Activated CD4-positive, alpha-beta T cell treated with anti-CD3 and anti-CD28 coated beads, Interleukin-2, amount 50 U/mL, for 48 hours (primary cell): ENCODE results near the gene HPX.

Source experiments
- DNase-seq, 2 experiments: peaks; one replicate each; pipeline ENCODE4 v3.0.0-alpha.2; 2020

The HPX gene

DNA sequence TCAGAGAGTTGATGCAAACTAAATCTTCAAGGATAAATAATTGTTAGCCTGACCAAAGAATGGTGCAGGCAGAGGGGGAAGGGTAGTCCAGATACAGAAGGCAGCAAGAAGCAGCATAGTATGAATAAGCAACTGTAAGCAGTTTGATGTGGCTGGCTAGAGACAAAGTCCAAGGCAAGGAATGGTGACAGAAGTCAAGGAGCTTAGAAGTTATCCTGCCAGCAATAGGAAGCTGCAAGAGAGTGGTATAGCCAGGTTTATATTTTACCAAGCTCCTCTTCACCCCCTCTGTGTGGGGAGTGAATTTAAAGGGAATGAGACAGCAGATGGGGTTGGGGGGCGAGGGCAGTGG lies 18.3 kb upstream of the HPX start:
- DNase-seq, result no peak

DNA sequence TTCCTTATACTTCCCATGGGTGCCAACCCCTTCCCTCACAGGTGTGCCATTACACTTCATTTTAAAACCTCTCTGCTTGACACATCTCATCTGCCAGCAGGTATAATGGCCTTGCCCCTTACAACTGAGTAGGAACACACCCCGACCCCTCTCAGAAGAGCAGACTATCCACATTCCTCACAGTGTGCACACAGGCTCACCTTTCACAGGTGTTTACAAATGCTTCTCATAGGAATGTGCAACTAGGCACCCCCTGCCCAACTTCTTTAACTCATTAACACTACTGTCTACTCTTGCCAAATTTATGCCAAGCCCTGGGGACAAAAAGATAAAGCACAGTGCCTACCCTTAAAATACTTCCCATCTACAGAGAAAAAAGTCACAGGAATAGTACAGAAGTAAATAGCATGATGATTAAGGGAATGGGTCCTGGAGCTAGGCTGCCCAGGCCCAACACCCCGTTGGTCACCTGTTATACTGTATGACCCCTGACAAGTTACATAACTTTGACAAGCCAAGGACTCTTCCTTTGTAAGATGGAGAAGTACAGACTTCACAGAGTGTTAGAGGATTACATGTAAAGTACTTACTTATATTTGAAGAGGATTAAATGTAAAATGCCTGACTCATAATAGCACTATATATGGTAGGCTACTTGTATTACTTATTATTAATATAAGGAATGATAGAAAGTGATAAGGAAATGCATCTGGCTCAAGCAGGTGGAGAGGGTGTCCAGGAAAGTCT lies 17.7 kb upstream of the HPX start:
- no peak for DNase-seq

DNA sequence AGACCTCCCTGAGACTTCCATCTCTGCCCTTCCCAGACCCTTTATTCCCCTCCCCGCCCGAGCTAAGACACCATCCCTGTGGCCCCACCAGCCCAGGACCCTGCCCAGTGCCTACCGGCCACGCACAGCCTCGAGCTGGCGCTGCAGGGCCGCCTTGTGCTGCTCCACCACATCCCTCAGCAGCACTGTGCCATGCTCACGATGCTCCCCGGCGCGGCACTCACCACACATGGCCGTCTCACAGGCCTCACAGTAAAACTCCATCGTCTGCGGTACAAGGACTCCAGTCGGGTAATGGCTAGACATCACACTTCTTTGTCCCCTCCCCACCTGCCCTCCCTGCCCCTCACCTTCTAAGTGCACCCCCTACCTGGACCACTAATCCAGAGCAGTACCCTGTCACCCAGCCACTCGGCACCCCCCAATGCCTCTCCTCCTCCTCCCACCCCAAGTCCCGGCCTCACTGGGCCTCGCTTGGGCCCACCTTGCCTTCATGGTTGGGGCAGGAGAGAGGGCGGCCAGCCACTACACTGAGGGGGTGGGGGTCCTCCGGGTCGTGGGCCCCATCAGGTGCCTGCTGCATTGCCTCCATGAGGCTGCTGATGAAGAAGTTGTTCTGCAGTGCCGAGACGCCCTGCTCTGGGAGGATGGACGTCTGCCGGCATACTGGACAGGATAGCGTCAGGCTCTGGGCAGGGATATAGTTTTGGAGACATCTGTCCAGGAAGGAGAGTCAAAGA lies 17.0 kb upstream of the HPX start:
- no peak for DNase-seq

DNA sequence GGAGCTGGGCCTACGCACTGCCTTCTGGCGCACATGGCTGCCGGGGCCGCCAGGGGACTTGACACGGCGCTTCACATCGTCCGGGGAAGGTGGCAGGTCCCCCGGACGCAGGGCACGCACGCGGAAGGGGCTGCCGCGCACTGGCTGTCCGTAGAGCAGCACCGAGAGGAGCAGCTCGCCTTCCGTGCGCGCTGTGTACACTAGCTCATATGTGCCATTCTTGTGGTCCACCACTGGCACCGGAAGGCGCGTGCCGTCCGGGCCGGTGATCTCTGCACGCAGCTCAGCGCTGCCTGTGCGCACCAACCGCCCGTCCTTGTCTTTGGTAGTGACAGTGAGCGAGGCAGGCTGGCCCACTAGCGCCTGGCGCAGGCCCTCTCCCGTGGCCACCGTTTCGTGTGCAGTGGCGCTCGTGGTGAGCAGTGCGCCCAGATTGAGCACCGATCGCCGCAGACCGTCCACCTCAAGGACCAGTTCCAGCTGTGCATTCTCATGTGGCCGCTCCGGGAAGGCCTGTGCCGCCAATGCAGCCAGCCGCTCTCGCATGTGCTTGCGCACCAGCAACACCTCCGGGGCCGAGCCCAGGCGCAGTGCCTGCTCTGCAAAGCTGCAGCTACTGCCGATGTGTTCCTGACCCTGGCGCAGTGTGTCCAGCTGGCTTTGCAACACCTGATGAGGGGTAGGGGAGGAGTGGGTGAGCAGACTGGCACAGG lies 15.7 kb upstream of the HPX start:
- DNase-seq, result no peak

DNA sequence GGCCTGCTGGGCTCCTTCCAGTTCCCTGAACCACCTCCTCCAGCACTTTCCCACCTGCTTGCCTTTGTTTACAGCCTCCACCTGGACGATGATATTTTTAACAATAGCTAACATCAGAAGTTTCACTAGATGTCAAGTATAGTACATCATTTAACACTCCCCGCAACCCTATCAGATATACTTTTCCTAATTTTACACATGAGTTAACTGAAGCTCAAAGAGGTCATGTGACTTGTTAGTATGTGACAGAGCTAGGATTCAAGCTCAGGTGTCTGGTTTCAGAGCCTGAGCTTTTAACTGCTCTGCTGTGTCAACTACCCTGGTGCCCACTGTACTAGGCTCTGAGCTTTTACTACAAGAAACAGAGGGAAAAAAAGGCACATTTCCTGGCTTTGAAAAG lies 14.3 kb upstream of the HPX start:
- no peak for DNase-seq

DNA sequence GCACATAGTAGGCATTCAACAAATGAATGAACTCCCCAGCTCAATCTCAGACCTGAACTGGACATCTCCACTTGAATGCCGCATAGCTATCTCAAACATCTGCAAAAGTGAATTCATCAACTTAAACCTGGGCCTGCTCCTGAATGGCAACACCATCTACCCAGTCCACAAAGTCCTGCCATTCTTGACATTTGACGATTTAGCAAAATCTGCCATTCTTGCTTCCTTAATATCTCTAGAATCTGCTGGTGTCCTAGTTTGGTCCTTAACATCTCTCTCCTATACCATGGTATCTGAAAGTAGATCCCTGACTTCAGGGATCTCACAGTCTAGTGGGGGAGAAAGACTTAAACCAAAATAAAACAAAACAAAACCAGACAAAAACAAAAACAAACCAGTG lies 12.4 kb upstream of the HPX start:
- DNase-seq, result no peak

DNA sequence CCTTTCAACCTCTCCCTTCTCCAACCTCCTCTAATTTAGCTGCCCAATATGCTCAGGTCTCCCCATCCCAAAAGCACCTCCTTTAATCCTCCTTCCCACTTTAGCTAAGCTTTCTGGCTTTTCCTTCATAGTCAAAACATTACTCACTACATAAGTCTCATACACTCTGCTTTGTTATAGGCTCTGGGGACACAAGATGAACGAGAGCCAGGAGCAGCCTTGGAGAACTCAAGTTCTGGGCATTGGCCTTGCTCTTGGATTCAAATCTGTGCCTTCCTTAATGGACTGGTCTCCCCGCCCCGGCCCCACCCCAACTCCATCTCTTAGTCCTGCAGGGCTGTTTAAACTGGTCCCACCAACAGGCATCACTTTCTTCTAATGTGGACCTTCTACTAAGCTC lies 11.4 kb upstream of the HPX start:
- DNase-seq, result no peak

DNA sequence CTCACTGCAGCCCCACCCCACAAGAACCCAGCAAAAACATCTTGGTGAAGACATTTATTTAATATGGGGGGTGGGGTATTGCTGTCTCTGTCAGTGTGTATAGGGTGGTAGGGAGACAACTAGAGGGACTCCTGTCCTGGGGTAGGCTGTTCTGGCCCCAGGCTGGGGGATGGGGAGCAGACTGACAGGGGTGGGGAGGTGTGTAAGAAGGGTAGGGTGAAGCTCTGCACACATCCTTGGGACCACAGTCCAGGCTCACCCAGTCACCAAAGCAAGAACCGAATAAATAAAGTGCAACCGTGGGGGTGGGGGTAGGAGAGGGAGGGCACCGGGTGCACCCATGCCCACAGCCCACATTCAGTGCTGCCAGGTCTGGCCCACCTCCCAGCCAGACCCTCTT lies 7.8 kb upstream of the HPX start:
- no peak for DNase-seq

DNA sequence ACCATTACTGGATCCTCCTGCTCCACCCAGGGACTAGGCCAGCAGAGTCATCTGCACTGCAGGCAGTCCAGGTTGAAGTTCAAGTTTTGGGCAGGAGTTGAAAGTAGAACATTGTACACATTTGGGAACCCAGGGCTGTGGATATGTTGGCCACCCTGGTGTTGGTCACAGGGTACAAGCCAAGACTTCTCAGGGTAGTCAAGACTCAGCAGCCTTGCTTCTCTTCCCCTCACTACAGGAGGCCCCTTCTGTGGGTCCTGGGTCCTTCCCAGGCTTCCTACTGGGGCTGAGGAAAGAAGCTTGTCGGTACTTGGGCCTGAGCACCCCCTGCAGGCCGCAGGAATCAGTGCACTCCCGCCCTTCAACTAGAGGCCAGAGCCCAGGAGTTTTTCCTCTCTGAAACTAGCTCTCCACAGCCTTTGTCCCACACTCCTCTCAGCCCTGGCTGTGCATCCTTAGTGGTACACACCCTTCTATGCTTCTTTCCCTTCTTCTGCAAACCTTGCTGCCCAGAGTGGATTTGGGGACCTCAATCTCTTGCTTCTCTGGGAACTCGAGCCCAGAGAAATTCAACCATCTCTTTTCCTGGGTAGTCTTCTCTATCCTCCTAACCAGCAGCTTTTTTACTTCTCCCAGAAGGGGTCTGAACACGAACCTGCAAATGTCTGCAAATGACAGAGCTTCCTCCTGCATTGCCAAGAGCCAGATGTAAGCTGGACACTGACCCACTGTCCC lies 2.6 kb upstream of the HPX start:
- peak; percentile 51 to 68 for DNase-seq

DNA sequence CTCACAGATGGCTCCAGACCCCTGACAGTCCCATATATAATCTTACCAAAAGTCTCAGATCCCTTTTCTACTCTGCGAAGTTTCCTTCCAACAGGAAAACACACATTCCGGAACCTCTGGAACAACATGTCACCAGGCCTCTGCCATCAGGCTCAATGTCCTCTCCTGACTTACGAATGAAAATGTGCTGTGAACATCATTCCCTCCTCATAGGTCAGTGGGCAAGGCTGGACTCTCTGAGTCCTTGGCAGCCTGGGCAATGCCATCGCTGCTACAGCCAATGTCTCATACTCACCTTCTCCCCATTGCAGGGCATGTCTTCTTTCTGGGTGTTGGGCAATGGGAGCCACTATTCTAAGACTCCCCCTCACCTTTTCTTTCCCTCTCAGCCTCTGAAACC lies 1.7 kb upstream of the HPX start:
- DNase-seq, result no peak

DNA sequence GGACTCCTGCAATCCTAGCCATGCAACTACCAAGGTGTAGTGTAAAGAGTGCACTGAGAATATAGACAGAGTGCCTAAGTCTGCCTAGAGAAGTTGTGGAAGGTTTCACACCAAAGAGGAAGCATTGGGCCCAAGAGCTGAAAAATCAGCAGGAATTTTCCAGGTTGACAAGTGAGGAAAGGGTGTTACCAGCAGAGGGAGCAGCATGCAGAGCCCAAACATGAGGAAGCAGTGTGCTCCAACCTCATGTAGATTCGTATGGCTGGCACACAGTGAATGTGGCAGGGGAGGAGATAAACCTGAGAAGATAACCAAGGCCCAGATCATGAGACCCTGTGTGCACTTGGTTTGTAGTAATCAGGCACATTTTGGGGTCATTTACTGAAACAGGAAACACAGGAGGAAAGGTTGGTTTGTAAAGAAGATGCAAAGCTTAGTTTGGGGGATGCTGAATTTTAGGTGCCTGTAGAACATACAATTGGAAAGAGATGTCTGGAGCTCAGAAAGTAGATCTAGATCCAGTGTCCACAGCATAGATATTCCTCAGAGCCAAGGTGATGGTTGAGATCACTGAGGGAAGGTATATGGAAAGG lies 1.7 kb downstream of the HPX start:
- peak; percentile 43 to 52 for DNase-seq

DNA sequence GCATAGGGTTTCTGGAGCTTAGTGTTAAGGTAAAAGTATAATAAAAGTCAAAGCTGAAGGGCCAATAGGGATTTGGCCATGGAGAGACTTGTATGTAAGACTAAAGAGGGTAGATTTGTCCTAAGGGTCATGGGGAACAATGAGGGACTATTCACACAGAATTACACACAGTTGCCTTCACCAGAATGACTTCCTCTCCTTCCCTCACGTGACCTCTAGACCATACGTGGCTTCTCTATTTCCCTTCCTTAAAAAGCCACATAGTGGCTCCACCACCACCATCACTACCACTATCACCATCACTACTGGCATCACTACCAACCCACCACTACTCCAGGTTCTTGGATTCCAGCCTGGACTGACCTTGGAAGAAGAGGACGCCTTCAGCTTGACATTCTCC lies 2.8 kb downstream of the HPX start:
- no peak for DNase-seq

DNA sequence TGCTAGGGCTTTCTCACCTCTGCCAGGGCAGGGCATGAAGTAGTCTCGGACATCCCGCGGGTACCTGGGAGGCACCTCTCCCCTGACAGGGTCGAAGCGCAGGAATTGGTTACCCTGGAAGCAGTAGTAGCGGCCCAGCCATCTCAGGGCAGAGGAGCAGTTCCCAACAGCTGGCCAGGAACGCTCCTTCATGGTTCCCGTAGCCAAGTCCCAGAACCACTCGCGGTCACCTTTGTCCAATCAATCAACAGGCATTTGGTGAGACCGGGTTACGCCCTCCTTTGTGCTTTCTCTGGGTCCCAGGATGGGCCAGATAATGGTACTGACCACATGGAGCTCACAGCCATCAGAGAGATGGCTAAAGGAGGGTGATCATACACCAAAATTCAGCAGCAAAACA lies 3.4 kb downstream of the HPX start:
- no peak for DNase-seq

DNA sequence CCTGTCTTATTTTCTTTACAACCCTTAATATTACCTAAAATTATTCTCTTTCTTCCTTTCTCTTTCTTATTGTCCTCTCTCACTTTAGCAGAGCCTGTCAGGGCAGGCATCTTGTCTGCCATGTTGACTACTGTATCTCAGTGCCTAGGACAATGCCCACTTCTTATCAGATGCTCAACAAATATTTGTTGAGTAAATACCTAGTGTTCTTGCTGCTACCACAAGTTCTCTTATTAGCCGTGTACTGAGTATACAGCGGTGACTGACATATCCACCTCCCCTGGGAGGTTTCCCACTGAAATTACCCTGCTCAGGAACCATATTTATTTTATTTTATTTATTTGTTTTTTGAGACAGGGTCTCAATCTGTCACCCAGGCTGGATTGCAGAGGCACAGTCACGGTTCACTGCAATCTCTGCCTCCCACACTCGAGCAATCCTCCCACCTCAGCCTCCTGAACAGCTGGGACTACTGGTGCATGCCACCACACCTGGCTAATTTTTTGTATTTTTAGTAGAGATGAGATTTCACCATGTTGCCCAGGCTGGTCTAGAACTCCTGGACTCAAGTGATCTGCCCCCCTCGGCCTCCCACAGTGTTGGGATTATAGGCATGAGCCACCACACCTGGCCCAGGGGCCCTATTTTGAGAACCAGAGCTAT lies 6.7 kb downstream of the HPX start:
- no peak for DNase-seq

DNA sequence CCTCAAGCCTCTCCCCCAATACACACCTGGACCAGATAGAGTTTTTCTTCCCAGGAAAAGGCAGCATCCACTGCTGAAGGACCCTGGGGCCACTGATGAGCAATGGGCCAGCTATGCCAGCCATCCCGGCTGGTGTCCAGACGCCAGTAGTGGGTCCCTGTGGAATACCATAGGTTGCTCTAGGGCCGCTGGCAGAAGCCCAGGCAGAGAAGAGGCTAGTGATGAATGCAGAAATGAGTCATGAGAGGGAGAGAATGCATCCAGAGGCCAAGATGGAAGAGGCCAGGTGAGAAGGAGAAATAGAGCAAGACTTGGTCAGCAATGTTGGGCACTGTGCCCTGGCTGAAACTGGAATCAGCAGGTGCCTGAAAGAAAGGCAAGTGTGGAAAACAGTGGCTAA lies 8.9 kb downstream of the HPX start:
- no peak for DNase-seq

DNA sequence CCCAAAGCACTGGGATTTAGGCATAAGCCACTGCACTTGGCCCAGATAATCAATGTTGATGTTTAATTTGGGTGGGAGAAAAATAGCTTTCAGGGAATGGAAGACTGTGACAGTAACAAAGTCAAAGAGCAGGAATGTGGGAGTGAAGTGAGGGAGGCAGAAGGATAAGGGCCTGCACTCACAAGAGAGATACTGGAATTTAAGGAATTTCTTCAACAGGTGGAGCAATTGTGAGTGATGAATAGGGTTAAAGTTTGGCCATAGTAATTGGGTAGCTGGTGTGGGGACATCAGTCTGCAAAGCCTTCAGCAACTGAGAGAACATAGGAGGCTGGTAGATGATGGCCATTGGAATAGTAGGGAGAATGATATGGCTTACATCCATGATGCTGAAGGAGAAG lies 13.3 kb downstream of the HPX start:
- no peak for DNase-seq

DNA sequence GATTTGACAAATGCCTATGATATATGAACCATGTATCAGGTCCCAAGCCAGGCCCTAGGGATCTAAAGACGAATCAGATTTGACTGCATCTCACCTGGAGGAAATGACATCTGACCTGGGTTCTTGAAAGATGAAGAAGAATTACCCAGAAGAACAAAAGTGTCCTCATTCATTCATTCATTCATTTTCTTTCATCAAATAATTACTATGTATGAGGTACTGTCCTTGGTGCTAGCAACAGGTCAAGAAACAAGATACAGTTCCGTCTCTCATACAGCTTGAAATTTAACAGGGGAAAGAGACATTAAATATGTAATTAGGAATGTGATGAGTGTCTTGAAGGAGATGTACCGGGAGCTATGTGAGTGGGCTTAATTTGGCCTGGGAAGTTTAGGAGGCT lies 20.1 kb downstream of the HPX start:
- DNase-seq, result no peak

DNA sequence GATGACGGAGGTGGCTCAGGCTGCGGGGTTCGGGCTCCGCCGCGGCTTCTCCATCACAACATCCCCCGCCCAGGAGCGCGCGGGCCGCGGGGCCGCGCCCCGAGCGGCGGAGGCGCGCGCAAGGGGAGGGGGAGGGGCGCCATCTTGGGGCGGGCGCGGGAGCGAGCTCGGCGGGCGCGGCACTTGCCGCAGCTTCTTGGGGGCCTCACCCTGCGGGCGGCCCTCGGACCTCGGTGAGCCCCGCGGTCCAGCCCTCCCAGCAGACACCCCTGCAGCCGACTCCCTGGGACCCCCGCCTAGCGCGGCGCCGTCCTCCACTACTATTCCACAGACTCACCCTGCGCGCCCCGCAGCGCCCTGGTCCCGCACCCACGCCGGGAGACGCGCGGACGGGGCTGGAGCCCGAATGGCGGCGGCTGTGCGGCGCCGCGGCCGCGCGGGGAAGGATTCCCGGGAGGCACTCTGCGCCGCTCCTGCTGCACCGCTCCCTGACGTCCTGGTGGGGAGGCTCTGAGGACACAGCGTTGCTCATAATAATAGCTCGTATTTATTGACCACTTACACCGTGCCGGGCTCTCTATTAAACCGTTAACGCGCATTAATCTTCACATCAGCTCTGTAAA lies 21.7 kb downstream of the HPX start, which contains the start of gene APBB1:
APBB1 (minus strand) TSS at position 86 of the 623 bp plus-strand sequence. CDS start 7,747 bp downstream, outside the sequence.
- peak; percentile 71 to 75 for DNase-seq

DNA sequence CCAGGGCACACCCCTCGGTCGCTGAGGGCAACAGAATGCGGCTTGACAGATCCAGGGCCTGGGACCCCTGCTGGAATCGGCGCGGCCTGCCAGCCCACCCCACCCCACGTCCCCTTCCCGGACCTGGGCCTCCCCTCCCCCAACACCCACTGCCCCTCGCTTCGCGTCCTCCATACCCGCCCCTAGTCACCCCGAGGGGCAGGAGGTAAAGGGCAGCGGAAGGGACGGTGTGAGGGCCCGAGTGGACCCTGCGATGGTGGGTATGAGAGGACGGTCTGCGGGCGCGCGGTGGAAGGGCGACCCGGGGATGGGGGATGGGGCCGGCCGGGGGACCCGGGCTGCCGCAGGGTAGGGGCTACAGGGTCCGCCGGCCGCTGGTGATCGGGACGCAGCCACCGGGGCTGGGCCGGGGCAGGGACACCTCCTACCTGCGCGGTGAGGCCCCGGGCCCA lies 22.2 kb downstream of the HPX start:
- peak; percentile 23 to 29 for DNase-seq

DNA sequence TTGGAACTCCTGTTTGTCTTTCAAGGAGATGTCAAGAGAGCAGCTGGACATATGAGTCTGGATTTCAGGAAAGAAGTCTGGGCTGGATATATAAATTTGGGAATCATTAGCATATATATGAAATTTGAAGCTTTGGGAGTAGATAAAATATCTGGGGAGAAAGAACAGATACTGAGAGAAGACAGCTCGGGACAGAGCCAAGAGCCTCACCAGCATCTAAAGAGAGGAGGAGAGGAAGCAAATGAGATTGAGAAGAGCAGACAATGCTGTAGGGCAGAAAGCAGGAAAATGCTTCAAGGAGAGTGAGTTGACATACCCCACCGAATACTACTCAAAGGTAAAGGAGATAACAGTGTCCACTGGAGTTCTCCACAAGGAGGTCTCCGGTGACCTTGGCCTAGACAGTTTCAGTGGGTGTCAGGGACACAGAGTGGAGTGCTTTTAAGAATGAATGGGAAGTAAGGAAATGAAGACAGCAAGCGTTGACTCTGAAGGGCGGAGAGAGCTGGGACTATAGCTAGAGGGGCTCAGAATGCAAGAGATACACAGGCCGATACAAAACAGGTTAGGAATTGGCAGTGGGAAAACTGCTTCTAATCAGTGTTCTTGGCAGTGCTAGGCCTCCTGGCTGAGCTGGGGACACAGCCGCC lies 22.8 kb downstream of the HPX start:
- no peak for DNase-seq

DNA sequence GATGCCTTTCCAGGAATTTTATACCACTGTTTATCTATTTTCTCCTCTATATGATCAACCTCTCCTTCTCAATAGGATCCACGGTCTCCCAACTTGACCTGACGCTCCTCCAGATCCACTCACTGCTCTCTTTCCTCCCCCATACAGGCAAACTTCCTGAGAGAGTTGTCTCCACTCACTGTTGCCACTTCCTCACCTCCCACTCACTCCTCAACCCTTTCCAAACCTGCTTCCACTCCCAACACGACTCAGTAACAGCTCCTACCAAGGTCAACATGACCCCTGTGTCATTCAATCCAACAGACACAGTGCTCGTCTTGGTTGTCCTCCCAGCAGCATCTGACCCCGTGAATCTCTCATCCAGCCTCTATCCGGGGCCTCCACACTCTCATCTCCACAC lies 25.0 kb downstream of the HPX start:
- DNase-seq, result no peak
